Neural cell (in vitro differentiated cells): ENCODE results near the gene NCKAP5. TPM values are rescaled to one million over a fixed set of nuclear protein-coding genes. Genes with fewer than 3 reads are reported as not detected.

Experiments
- H2AFZ ChIP-seq: fragments of 200-600, 300-800 bp; sonication (generic), shearing (Covaris generic); 2 replicates; pipeline ENCODE4 v1.6.0; 2014; ENCODE audit warnings: low read depth, mild to moderate bottlenecking, antibody characterized with exemption, low read length, moderate library complexity
- H3F3A ChIP-seq: fragments of 200-600 bp; shearing (Covaris generic); 2 replicates; pipeline ENCODE4 v1.6.1; 2016; ENCODE audit warnings: mild to moderate bottlenecking, moderate library complexity, mixed read lengths, antibody characterized with exemption, low read length; ENCODE audit not compliant: insufficient read depth, poor library complexity, severe bottlenecking
- H3K27ac ChIP-seq: fragments of 200-600, 300-800 bp; sonication (generic), shearing (Covaris generic); 2 replicates; pipeline ENCODE4 v1.5.1; 2014; ENCODE audit warnings: mild to moderate bottlenecking, low read length, moderate library complexity
- H3K27me3 ChIP-seq: fragments of 300-800, 200-600 bp; sonication (generic), shearing (Covaris generic); 2 replicates; pipeline ENCODE4 v1.6.0; 2014; ENCODE audit warnings: mild to moderate bottlenecking, low read depth, low read length, moderate library complexity; ENCODE audit not compliant: insufficient read depth
- H3K36me3 ChIP-seq: fragments of 300-800, 200-600 bp; sonication (generic), shearing (Covaris generic); 2 replicates; pipeline ENCODE4 v1.5.1; 2014; ENCODE audit warnings: mild to moderate bottlenecking, antibody characterized with exemption, low read length, moderate library complexity; ENCODE audit not compliant: insufficient read depth
- H3K4me2 ChIP-seq: fragments of 300-800, 200-600 bp; sonication (generic), shearing (Covaris generic); 2 replicates; pipeline ENCODE4 v1.6.0; 2014; ENCODE audit warnings: mild to moderate bottlenecking, low read length
- H3K4me3 ChIP-seq: fragments of 300-800, 200-600 bp; sonication (generic), shearing (Covaris generic); 2 replicates; pipeline ENCODE4 v1.5.1; 2014; ENCODE audit warnings: mild to moderate bottlenecking, low read length, moderate library complexity
- H3K79me2 ChIP-seq: fragments of 200-600 bp; shearing (Covaris generic); replicated peaks from 2 replicates; pipeline ENCODE4 v1.6.0; 2014; ENCODE audit warnings: mild to moderate bottlenecking, low read length, moderate library complexity; ENCODE audit not compliant: insufficient read depth
- H3K9ac ChIP-seq: fragments of 300-800, 200-600 bp; sonication (generic), shearing (Covaris generic); 2 replicates; pipeline ENCODE4 v1.6.1; 2016; ENCODE audit warnings: mild to moderate bottlenecking, low read length, mixed read lengths
- H3K9me2 ChIP-seq: fragments of 200-600 bp; shearing (Covaris generic); 2 replicates; pipeline ENCODE4 v1.6.1; 2016; ENCODE audit warnings: mild to moderate bottlenecking, low read length, mixed read lengths; ENCODE audit not compliant: insufficient read depth
- H3K9me3 ChIP-seq: fragments of 200-600, 300-800 bp; sonication (generic), shearing (Covaris generic); 2 replicates; pipeline ENCODE4 v1.6.1; 2016; ENCODE audit warnings: mild to moderate bottlenecking, mixed run types, low read length, moderate library complexity, mixed read lengths
- H4K20me1 ChIP-seq: fragments of 200-600 bp; shearing (Covaris generic); 2 replicates; pipeline ENCODE4 v1.6.1; 2016; ENCODE audit warnings: mild to moderate bottlenecking, mixed run types; ENCODE audit not compliant: insufficient read depth
- EP300 ChIP-seq: fragments of 450-650 bp; conservative IDR thresholded peaks from 2 replicates; pipeline ENCODE4 v1.6.1; 2014; ENCODE audit warnings: antibody characterized with exemption, mild to moderate bottlenecking, moderate library complexity; ENCODE audit not compliant: poor library complexity, severe bottlenecking
- EZH2 ChIP-seq: fragments of 200-600, 300-800 bp; shearing (Covaris generic), sonication (generic); IDR thresholded peaks from 2 replicates; pipeline ENCODE4 v1.6.1; 2014; ENCODE audit warnings: antibody characterized with exemption, low read length, borderline replicate concordance, mild to moderate bottlenecking; ENCODE audit not compliant: insufficient read depth, poor library complexity, severe bottlenecking
- MXI1 ChIP-seq: fragments of 450-650 bp; conservative IDR thresholded peaks from 2 replicates; pipeline ENCODE4 v1.6.1; 2014; ENCODE audit warnings: antibody characterized with exemption, mild to moderate bottlenecking; ENCODE audit not compliant: poor library complexity, severe bottlenecking
- POLR2AphosphoS5 ChIP-seq: IDR thresholded peaks from 2 replicates; pipeline ENCODE4 v1.6.1; 2012
- RAD21 ChIP-seq: fragments of 450-650 bp; conservative IDR thresholded peaks from 2 replicates; pipeline ENCODE4 v1.6.1; 2014; ENCODE audit warnings: antibody characterized with exemption, mild to moderate bottlenecking, moderate library complexity
- SMC3 ChIP-seq: fragments of 450-650 bp; conservative IDR thresholded peaks from 2 replicates; pipeline ENCODE4 v1.6.1; 2014; ENCODE audit warnings: antibody characterized with exemption, mild to moderate bottlenecking, moderate library complexity; ENCODE audit not compliant: poor library complexity
- TAF1 ChIP-seq: IDR thresholded peaks from 2 replicates; pipeline ENCODE4 v1.6.1; 2012; ENCODE audit warnings: low read depth
- polyA plus RNA-seq: library from polyadenylated mRNA; depleted of rRNA; stranded (reverse); fragments of >200 nt; gene quantifications from 2 replicates; pipeline ENCODE4 v1.2.3, GENCODE V29; 2014
- TF ChIP-seq, protein P1 (sequence below): IDR thresholded peaks from 2 replicates; pipeline ENCODE4 v1.6.1; 2012; ENCODE audit warnings: borderline replicate concordance
- TF ChIP-seq, protein P2 (sequence below): fragments of 450-650 bp; IDR thresholded peaks from 2 replicates; pipeline ENCODE4 v1.5.1; 2014; ENCODE audit warnings: antibody characterized with exemption, mild to moderate bottlenecking, moderate library complexity; ENCODE audit not compliant: poor library complexity, severe bottlenecking

Gene NCKAP5
- polyA plus RNA-seq, 1 donor from 2014 or later, result 2.4 TPM

GRCh38 chr2:133078667-133079411 lies 489.4 kb downstream of the NCKAP5 start:
- Histone ChIP-seq H3K36me3 (no peaks in the 10 kb centered on the region), H2AFZ (no peak overlapping the region), H3F3A (no peaks in the 10 kb centered on the region), H3K9ac (no peak overlapping the region), H3K4me2 (no peak overlapping the region), H3K27me3 (no peaks in the 10 kb centered on the region), H3K79me2 (no peaks in the 10 kb centered on the region), H3K9me2 (no peaks in the 10 kb centered on the region), H4K20me1 (no peaks in the 10 kb centered on the region), H3K9me3 (no peaks in the 10 kb centered on the region), H3K27ac (no peak overlapping the region), H3K4me3 (no peak overlapping the region)
- TF ChIP-seq MXI1 (no peak), POLR2AphosphoS5 (no peak), EP300 (no peak), RAD21 (no peak), EZH2 (no peak), TAF1 (no peak), SMC3 (no peak)
- TF ChIP-seq, protein P1, sequence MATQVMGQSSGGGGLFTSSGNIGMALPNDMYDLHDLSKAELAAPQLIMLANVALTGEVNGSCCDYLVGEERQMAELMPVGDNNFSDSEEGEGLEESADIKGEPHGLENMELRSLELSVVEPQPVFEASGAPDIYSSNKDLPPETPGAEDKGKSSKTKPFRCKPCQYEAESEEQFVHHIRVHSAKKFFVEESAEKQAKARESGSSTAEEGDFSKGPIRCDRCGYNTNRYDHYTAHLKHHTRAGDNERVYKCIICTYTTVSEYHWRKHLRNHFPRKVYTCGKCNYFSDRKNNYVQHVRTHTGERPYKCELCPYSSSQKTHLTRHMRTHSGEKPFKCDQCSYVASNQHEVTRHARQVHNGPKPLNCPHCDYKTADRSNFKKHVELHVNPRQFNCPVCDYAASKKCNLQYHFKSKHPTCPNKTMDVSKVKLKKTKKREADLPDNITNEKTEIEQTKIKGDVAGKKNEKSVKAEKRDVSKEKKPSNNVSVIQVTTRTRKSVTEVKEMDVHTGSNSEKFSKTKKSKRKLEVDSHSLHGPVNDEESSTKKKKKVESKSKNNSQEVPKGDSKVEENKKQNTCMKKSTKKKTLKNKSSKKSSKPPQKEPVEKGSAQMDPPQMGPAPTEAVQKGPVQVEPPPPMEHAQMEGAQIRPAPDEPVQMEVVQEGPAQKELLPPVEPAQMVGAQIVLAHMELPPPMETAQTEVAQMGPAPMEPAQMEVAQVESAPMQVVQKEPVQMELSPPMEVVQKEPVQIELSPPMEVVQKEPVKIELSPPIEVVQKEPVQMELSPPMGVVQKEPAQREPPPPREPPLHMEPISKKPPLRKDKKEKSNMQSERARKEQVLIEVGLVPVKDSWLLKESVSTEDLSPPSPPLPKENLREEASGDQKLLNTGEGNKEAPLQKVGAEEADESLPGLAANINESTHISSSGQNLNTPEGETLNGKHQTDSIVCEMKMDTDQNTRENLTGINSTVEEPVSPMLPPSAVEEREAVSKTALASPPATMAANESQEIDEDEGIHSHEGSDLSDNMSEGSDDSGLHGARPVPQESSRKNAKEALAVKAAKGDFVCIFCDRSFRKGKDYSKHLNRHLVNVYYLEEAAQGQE, result no peak
- TF ChIP-seq, protein P2, sequence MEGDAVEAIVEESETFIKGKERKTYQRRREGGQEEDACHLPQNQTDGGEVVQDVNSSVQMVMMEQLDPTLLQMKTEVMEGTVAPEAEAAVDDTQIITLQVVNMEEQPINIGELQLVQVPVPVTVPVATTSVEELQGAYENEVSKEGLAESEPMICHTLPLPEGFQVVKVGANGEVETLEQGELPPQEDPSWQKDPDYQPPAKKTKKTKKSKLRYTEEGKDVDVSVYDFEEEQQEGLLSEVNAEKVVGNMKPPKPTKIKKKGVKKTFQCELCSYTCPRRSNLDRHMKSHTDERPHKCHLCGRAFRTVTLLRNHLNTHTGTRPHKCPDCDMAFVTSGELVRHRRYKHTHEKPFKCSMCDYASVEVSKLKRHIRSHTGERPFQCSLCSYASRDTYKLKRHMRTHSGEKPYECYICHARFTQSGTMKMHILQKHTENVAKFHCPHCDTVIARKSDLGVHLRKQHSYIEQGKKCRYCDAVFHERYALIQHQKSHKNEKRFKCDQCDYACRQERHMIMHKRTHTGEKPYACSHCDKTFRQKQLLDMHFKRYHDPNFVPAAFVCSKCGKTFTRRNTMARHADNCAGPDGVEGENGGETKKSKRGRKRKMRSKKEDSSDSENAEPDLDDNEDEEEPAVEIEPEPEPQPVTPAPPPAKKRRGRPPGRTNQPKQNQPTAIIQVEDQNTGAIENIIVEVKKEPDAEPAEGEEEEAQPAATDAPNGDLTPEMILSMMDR, result no peak

DNA sequence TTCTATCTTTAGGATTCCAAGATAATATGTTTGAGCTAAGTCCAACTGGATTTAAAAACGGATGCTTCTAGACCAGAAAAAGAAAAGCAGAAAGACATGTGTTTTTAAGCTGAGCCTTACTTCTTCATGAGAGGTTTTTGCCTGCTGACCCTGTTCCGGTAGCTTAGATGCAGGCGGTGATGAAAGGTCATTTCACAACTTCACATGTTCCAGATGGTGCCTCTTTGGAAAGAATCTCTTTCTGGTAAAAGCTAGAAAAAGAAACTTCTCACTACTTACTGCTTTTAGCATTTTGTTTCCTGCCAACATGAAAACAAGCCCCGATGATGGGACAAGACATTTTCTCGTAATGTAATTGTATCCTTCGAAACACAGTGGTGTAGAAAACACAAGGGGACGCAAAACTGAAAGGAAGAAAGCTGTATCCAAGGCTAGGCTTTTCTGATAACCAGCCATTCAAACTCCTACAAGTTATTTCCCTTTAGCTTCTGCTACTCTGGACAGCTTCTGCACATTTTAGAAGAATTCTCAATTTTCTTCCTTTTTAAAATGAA lies 490.9 kb downstream of the NCKAP5 start:
- Histone ChIP-seq H3K4me3 (no peak overlapping the region), H3K79me2 (no peaks in the 10 kb centered on the region), H2AFZ (no peak overlapping the region), H3K27me3 (no peaks in the 10 kb centered on the region), H3F3A (no peaks in the 10 kb centered on the region), H3K9ac (no peak overlapping the region), H3K9me3 (no peaks in the 10 kb centered on the region), H3K27ac (no peak overlapping the region), H3K36me3 (no peaks in the 10 kb centered on the region), H3K9me2 (no peaks in the 10 kb centered on the region), H4K20me1 (no peaks in the 10 kb centered on the region), H3K4me2 (no peak overlapping the region)
- TF ChIP-seq RAD21 (no peak), EP300 (no peak), TAF1 (no peak), POLR2AphosphoS5 (no peak), EZH2 (no peak), MXI1 (no peak)
- TF ChIP-seq, protein P1, result no peak
- TF ChIP-seq, protein P2, result no peak
